NCI-H2081 treated with DMSO at 0.1 percent for 48 hours (cell line): Measurements from ENCODE around the gene AFG3L2.
A peak's percentile ranks its signal among the peaks of the same experiment; 100 is the strongest.
"Not testable (repeated sequence)": the region's sequence is repeated elsewhere in the genome, so short reads cannot be mapped to it uniquely, and the experiment has no call there.

Experiments
- DNase-seq: peaks from one replicate; lab custom pipeline; 2025; lab: John Stamatoyannopoulos, UW

AFG3L2 gene

GRCh38 chr18:12376754-12377555, at the start of gene AFG3L2:
TSS of gene AFG3L2 (minus strand) at chr18:12377227. CDS start at chr18:12377082, 145 bp downstream.
- peak; percentile 87 for DNase-seq

GRCh38 chr18:12424252-12424651, 47.2 kb upstream of the AFG3L2 start:
- DNase-seq, result no peak

GRCh38 chr18:12423820-12424219, 46.8 kb upstream of the AFG3L2 start:
- no peak for DNase-seq

- DNase-seq, result no peak
These were observed 46.4 kb upstream of the AFG3L2 start for GRCh38 chr18:12423393-12423792.

GRCh38 chr18:12422936-12423335, 45.9 kb upstream of the AFG3L2 start:
- no peak for DNase-seq

GRCh38 chr18:12421732-12422131, 44.7 kb upstream of the AFG3L2 start:
- DNase-seq, result no peak

- no peak for DNase-seq
These were observed 43.9 kb upstream of the AFG3L2 start for GRCh38 chr18:12420821-12421421.

GRCh38 chr18:12417687-12418086, 40.7 kb upstream of the AFG3L2 start:
- no peak for DNase-seq

- DNase-seq, result no peak
These were observed 39.2 kb upstream of the AFG3L2 start for GRCh38 chr18:12416098-12416729.

GRCh38 chr18:12411456-12411855, 34.4 kb upstream of the AFG3L2 start:
- DNase-seq, result no peak

GRCh38 chr18:12410747-12411146, 33.7 kb upstream of the AFG3L2 start:
- not testable (repeated sequence) for DNase-seq

GRCh38 chr18:12410081-12410481, 33.1 kb upstream of the AFG3L2 start:
- DNase-seq, result no peak

GRCh38 chr18:12409469-12409868, 32.4 kb upstream of the AFG3L2 start:
- DNase-seq, result no peak

GRCh38 chr18:12408247-12408869, 31.3 kb upstream of the AFG3L2 start:
- DNase-seq, result no peak

- no peak for DNase-seq
These were observed 29.5 kb upstream of the AFG3L2 start for GRCh38 chr18:12406371-12407111.

GRCh38 chr18:12405066-12405465, 28.0 kb upstream of the AFG3L2 start:
- DNase-seq, result no peak

- DNase-seq, result no peak
These were observed 26.8 kb upstream of the AFG3L2 start for GRCh38 chr18:12403601-12404506.

- DNase-seq, result no peak
These were observed 24.9 kb upstream of the AFG3L2 start for GRCh38 chr18:12401881-12402280.

GRCh38 chr18:12399231-12399630, 22.2 kb upstream of the AFG3L2 start:
- DNase-seq, result no peak

- DNase-seq, result no peak
These were observed 21.6 kb upstream of the AFG3L2 start for GRCh38 chr18:12398625-12399024.

- no peak for DNase-seq
These were observed 20.8 kb upstream of the AFG3L2 start for GRCh38 chr18:12397793-12398192.
